SK-N-SH (cell line): ENCODE measurements around the gene CHPF2. TPM values are rescaled to one million over a fixed set of nuclear protein-coding genes. Genes with fewer than 3 reads are reported as not detected.
A peak's percentile ranks its signal among the peaks of the same experiment; 100 is the strongest.

Experiments used
- CTCF ChIA-PET: fragments of 300-600, 350-600 bp; formaldehyde crosslinking; extraction: SDS; loops from one replicate; lab custom pipeline; 2021; lab: Yijun Ruan, JAX
- POLR2A ChIA-PET: fragments of 350-600 bp; sonication (Branson Sonifier 250); formaldehyde crosslinking; extraction: SDS; loops from one replicate; lab custom pipeline; 2020; ENCODE audit warnings: antibody characterized with exemption, inconsistent platforms; lab: Yijun Ruan, JAX
- DNase-seq: peaks from one replicate; pipeline ENCODE4 v3.0.0; 2012
- H2AFZ ChIP-seq: fragments of 200-600 bp; sonication (generic); 2 replicates; pipeline ENCODE4 v1.8.1; 2016; ENCODE audit warnings: antibody characterized with exemption, mild to moderate bottlenecking, low read depth
- H3F3A ChIP-seq: fragments of 200-600 bp; sonication (generic); replicated peaks from 2 replicates; pipeline ENCODE3; 2016; ENCODE audit warnings: antibody characterized with exemption, mild to moderate bottlenecking; ENCODE audit not compliant: insufficient read depth
- H3K27ac ChIP-seq, 2 experiments: fragments of 200-500 bp in 1 of 2; fragments of 200-600 bp in 1 of 2; sonication (Bioruptor generic) in 1 of 2; sonication (generic), shearing (Covaris generic) in 1 of 2; 2 replicates each; pipeline versions ENCODE4 v1.5.1 to v1.6.1; 2014 to 2016; ENCODE audit warnings: low read depth in 2 of 2, inconsistent platforms in 1 of 2, low read length in 1 of 2, mild to moderate bottlenecking in 1 of 2, mixed read lengths in 1 of 2
- H3K27me3 ChIP-seq: fragments of 200-600 bp; sonication (generic), shearing (Covaris generic); 2 replicates; pipeline ENCODE4 v1.6.1; 2016; ENCODE audit warnings: mixed run types; ENCODE audit not compliant: insufficient read depth
- H3K36me3 ChIP-seq, 2 experiments: fragments of 200-500 bp in 1 of 2; fragments of 200-600 bp in 1 of 2; sonication (Bioruptor generic) in 1 of 2; sonication (generic) in 1 of 2; replicated peaks in 1 of 2; 2 replicates each; pipeline versions ENCODE3 to v1.5.1; 2014 to 2016; ENCODE audit warnings: low read length in 1 of 2, mild to moderate bottlenecking in 1 of 2; ENCODE audit not compliant: insufficient read depth in 2 of 2, control insufficient read depth in 1 of 2
- H3K4me1 ChIP-seq, 2 experiments: fragments of 200-500 bp in 1 of 2; fragments of 200-600 bp in 1 of 2; sonication (Bioruptor generic) in 1 of 2; sonication (generic), shearing (Covaris generic) in 1 of 2; 2 replicates each; pipeline versions ENCODE4 v1.5.1 to v1.6.1; 2014 to 2016; ENCODE audit warnings: low read depth in 1 of 2, low read length in 1 of 2, mixed run types in 1 of 2; ENCODE audit not compliant: insufficient read depth in 2 of 2, control insufficient read depth in 1 of 2
- H3K4me2 ChIP-seq: fragments of 200-600 bp; sonication (generic), shearing (Covaris generic); 2 replicates; pipeline ENCODE4 v1.6.1; 2017; ENCODE audit warnings: mixed run types
- H3K4me3 ChIP-seq, 2 experiments: fragments of 200-500 bp in 1 of 2; fragments of 200-600 bp in 1 of 2; sonication (Bioruptor generic) in 1 of 2; sonication (generic), shearing (Covaris generic) in 1 of 2; 2 replicates each; pipeline versions ENCODE4 v1.5.1 to v1.8.1; 2014 to 2016; ENCODE audit warnings: low read depth in 2 of 2, inconsistent platforms in 1 of 2, low read length in 1 of 2, mild to moderate bottlenecking in 1 of 2, mixed read lengths in 1 of 2, moderate library complexity in 1 of 2
- H3K79me2 ChIP-seq: fragments of 200-600 bp; sonication (generic); 2 replicates; pipeline ENCODE4 v1.8.1; 2017; ENCODE audit warnings: mild to moderate bottlenecking; ENCODE audit not compliant: insufficient read depth
- H3K9ac ChIP-seq: fragments of 200-600 bp; sonication (generic); 2 replicates; pipeline ENCODE4 v1.6.1; 2017; ENCODE audit warnings: mixed run types
- H3K9me2 ChIP-seq: fragments of 200-600 bp; sonication (generic); 2 replicates; pipeline ENCODE4 v1.6.1; 2017; ENCODE audit warnings: mixed run types
- H3K9me3 ChIP-seq: fragments of 200-600 bp; sonication (generic); 2 replicates; pipeline ENCODE4 v1.6.1; 2017; ENCODE audit warnings: mixed run types, mild to moderate bottlenecking, moderate library complexity
- H4K20me1 ChIP-seq: fragments of 200-600 bp; sonication (generic); 2 replicates; pipeline ENCODE4 v1.6.1; 2017; ENCODE audit warnings: mild to moderate bottlenecking, mixed run types; ENCODE audit not compliant: insufficient read depth
- EP300 ChIP-seq, 2 experiments: IDR thresholded peaks; 2 replicates each; pipeline versions ENCODE4 v1.4.0 to v1.6.1; 2012; ENCODE audit warnings: borderline replicate concordance in 1 of 2, low read depth in 1 of 2, low read length in 1 of 2
- FOSL2 ChIP-seq: IDR thresholded peaks from 2 replicates; pipeline ENCODE4 v1.4.0; 2012; ENCODE audit warnings: low read depth, mild to moderate bottlenecking, moderate library complexity, borderline replicate concordance
- FOXJ3 ChIP-seq: sonication (generic); formaldehyde crosslinking; IDR thresholded peaks from 2 replicates; pipeline ENCODE4 v1.5.1; 2020; ENCODE audit warnings: mild to moderate bottlenecking, missing genetic modification reagents
- FOXM1 ChIP-seq: IDR thresholded peaks from 2 replicates; pipeline ENCODE4 v1.4.0; 2012; ENCODE audit warnings: low read depth, mild to moderate bottlenecking
- GATA2 ChIP-seq: sonication (generic); formaldehyde crosslinking; IDR thresholded peaks from 2 replicates; pipeline ENCODE4 v1.5.0; 2020; ENCODE audit warnings: mild to moderate bottlenecking, missing genetic modification reagents
- MAX ChIP-seq: IDR thresholded peaks from 2 replicates; pipeline ENCODE4 v1.4.0; 2012; ENCODE audit warnings: low read depth
- MEF2A ChIP-seq: IDR thresholded peaks from 2 replicates; pipeline ENCODE4 v1.4.0; 2012; ENCODE audit warnings: low read depth, borderline replicate concordance
- MXI1 ChIP-seq: IDR thresholded peaks from 2 replicates; pipeline ENCODE4 v1.6.1; 2012; ENCODE audit warnings: mild to moderate bottlenecking, low read depth, low read length, improper control_type of control experiment
- RCOR1 ChIP-seq: fragments of 150-350 bp; IDR thresholded peaks from 2 replicates; pipeline ENCODE4 v1.6.1; 2017; ENCODE audit warnings: antibody characterized with exemption, low read length
- RFX5 ChIP-seq: IDR thresholded peaks from 2 replicates; pipeline ENCODE4 v1.6.1; 2012; ENCODE audit warnings: mild to moderate bottlenecking, improper control_type of control experiment, low read length
- TAF1 ChIP-seq: IDR thresholded peaks from 2 replicates; pipeline ENCODE4 v1.6.1; 2012; ENCODE audit warnings: low read depth, mild to moderate bottlenecking, low read length, moderate library complexity, borderline replicate concordance
- USF2 ChIP-seq: fragments of 150-350 bp; IDR thresholded peaks from 2 replicates; pipeline ENCODE4 v1.6.1; 2017; ENCODE audit warnings: antibody characterized with exemption, low read length, low read depth, borderline replicate concordance
- WGBS: methylation state at CpG from one replicate; pipeline ENCODE4 v1.1.6; 2017; ENCODE audit warnings: low lambda C conversion rate; 5-methylcytosine and 5-hydroxymethylcytosine counted together
- polyA plus RNA-seq, 3 experiments: library from polyadenylated mRNA; depleted of rRNA; stranded (reverse); fragments of >200 nt; gene quantifications; 2 replicates each; pipeline ENCODE4 v1.2.3, GENCODE V29; 2012

Gene CHPF2
- polyA plus RNA-seq, 1 of the 3 experiments (the other 2 are of a cell fraction) = 68.6 TPM

GRCh38 chr7:151247611-151248345 lies 15.5 kb downstream of the CHPF2 start:
- ChIA-PET POLR2A (interaction anchor here (2.1 kb wide), 1 partner anchor 15 kb away, joined by 7 read pairs; the partner anchor contains the start of gene CHPF2), CTCF (interaction anchor here (0.7 to 6.2 kb wide), 11 partner anchors 9 to 128 kb away, joined by 3 to 122 read pairs (median 5); partner anchors contain the start of gene CHPF2)
- Histone ChIP-seq H3K79me2 (peaks cover 18% of the 10 kb centered on the region), H3K4me2 (peak overlapping the region; percentile 90), H3K9me3 (no peaks in the 10 kb centered on the region), H3K9me2 (no peaks in the 10 kb centered on the region), H3K9ac (peak overlapping the region; percentile 83), H2AFZ (peak overlapping the region; percentile 90; the same call in 1 of the 2 replicates), H3K36me3 (peaks cover 0 to 3% of the 10 kb centered on the region in 2 experiments), H4K20me1 (peaks cover 16% of the 10 kb centered on the region), H3K27me3 (no peaks in the 10 kb centered on the region), H3K4me3 (peak overlapping the region; percentile 63 to 91), H3F3A (peaks cover 32% of the 10 kb centered on the region), H3K4me1 (peaks cover 50 to 65% of the 10 kb centered on the region in 2 experiments), H3K27ac (peak overlapping the region; percentile 67 to 73)
- peak; percentile 90 for TF ChIP-seq MAX
- no peak for TF ChIP-seq MXI1
- WGBS = 40% methylated on average over 14 of the region's 29 CpGs
- DNase-seq = peak; percentile 71

GRCh38 chr7:151248346-151249033 lies 16.2 kb downstream of the CHPF2 start, which contains the start of gene SMARCD3:
TSS of gene SMARCD3 (minus strand) at chr7:151248694. CDS start at chr7:151248562, 132 bp downstream.
- no peaks in the 10 kb centered on the region for H3K27me3 ChIP-seq
- POLR2A ChIA-PET = interaction anchor here (0.6 to 2.1 kb wide), 2 partner anchors 16 to 28 kb away, joined by 3 to 7 read pairs; partner anchors contain the start of gene CHPF2
- H4K20me1 ChIP-seq = peaks cover 16% of the 10 kb centered on the region
- H2AFZ ChIP-seq = peak within 1 kb of the TSS; percentile 92
- peak within 1 kb of the TSS; percentile 63 to 91 for H3K4me3 ChIP-seq
- CTCF ChIA-PET = interaction anchor here (1.0 to 6.2 kb wide), 9 partner anchors 9 to 85 kb away, joined by 3 to 122 read pairs (median 8); partner anchors contain the start of gene CHPF2
- no peaks in the 10 kb centered on the region for H3K9me3 ChIP-seq
- H3K27ac ChIP-seq = peak within 1 kb of the TSS; percentile 67 to 73
- H3F3A ChIP-seq = peaks cover 25% of the 10 kb centered on the region
- peaks cover 18% of the 10 kb centered on the region for H3K79me2 ChIP-seq
- peak within 1 kb of the TSS; percentile 90 for H3K4me2 ChIP-seq
- DNase-seq = peak; percentile 93
- under 1% methylated on average over 35 of the region's 71 CpGs for WGBS
- TF ChIP-seq EP300 (IDR thresholded peaks at IDR 0.05; ENCODE audit: borderline replicate concordance in 1 of 2, low read depth in 1 of 2, low read length in 1 of 2) (peak in 1 of 2 experiments; percentile 60; a peak in 1 of 4 replicates), FOXM1 (no peak), GATA2 (CRISPR knock-in tag) (no peak), RFX5 (no peak), USF2 (no peak), FOSL2 (no peak), TAF1 (no peak; the same call in 1 of the 2 replicates), RCOR1 (no peak), MAX (peak; percentile 63), MEF2A (no peak), FOXJ3 (CRISPR knock-in tag) (no peak)
- H3K9ac ChIP-seq = peak within 1 kb of the TSS; percentile 83
- H3K36me3 ChIP-seq = no peaks in the 10 kb centered on the region
- peaks cover 52 to 70% of the 10 kb centered on the region in 2 experiments for H3K4me1 ChIP-seq
- no peaks in the 10 kb centered on the region for H3K9me2 ChIP-seq
